Immature natural killer cell (primary cell): Measurements from ENCODE around the gene GPR155. TPM values are rescaled to one million over a fixed set of nuclear protein-coding genes. Genes with fewer than 3 reads are reported as not detected.
"Not testable (repeated sequence)": the region's sequence is repeated elsewhere in the genome, so short reads cannot be mapped to it uniquely, and the experiment has no call there.

Source experiments
- DNase-seq, 3 donors: peaks; one replicate each; pipeline ENCODE4 v3.0.0; 2022; ENCODE audit warnings: mixed read lengths in 1 of 3
- H3K27ac Mint-ChIP-seq, 6 donors: one replicate each; pipeline ENCODE4 v1.8.0; 2020; ENCODE audit warnings: mixed read lengths in 6 of 6, mild to moderate bottlenecking in 5 of 6, inconsistent platforms in 4 of 6, moderate library complexity in 3 of 6
- H3K27me3 Mint-ChIP-seq, 3 donors: one replicate each; pipeline ENCODE4 v1.8.0; 2020 to 2021; ENCODE audit warnings: low read depth in 3 of 3, mild to moderate bottlenecking in 3 of 3, mixed read lengths in 3 of 3, moderate library complexity in 3 of 3, inconsistent platforms in 1 of 3
- H3K36me3 Mint-ChIP-seq, 3 donors: one replicate each; pipeline ENCODE4 v1.8.0; 2020; ENCODE audit warnings: mixed read lengths in 3 of 3, inconsistent platforms in 2 of 3, mild to moderate bottlenecking in 2 of 3
- H3K4me1 Mint-ChIP-seq, 2 donors: one replicate each; pipeline ENCODE4 v1.8.0; 2020; ENCODE audit warnings: inconsistent platforms in 2 of 2, mild to moderate bottlenecking in 2 of 2, mixed read lengths in 2 of 2, moderate library complexity in 1 of 2
- H3K4me3 Mint-ChIP-seq, 5 donors: one replicate each; pipeline ENCODE4 v1.8.0; 2020; ENCODE audit warnings: mild to moderate bottlenecking in 5 of 5, mixed read lengths in 5 of 5, inconsistent platforms in 3 of 5, moderate library complexity in 3 of 5
- H3K9me3 Mint-ChIP-seq, 6 donors: one replicate each; pipeline ENCODE4 v1.8.0; 2020; ENCODE audit warnings: mild to moderate bottlenecking in 6 of 6, mixed read lengths in 6 of 6, inconsistent platforms in 4 of 6, moderate library complexity in 3 of 6
- polyA plus RNA-seq, 3 donors: library from polyadenylated mRNA; unstranded; fragments of 300-500 nt; fragmentation: Illumina TruSeq; gene quantifications; one replicate each; pipeline ENCODE4 v1.2.3, GENCODE V29; 2021

GPR155 gene
- polyA plus RNA-seq, 3 donors from 2014 or later, result 2.7 to 5.9 (median 3.2) TPM

- Mint-ChIP-seq H3K4me3 (no peak overlapping the region), H3K27ac (no peak overlapping the region)
These were observed 44.0 kb downstream of the GPR155 start for GRCh38 chr2:174442546-174443510.

DNA sequence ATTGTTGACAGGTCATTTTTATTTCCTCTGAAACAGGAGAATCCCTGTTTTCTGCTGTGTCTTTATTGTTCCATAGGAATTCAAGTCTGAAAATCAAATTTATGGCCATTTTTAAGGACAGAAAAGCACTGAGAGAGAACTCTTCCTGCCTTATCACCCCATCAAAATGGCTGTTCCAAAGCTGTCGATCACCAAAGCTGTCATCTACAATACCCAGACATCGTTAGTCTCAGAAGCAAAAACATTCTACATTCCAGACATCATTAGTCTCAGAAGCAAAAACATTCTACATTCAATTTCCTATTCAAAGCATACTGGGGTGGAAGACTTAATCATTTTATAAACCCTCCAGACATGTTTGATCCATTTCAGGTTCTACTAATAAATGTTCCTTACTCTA lies 46.9 kb downstream of the GPR155 start:
- Mint-ChIP-seq H3K4me1 (no peaks in the 10 kb centered on the region), H3K36me3 (peaks cover 11 to 16% (median 15%) of the 10 kb centered on the region in 3 donors), H3K27me3 (peaks cover 0 to 3% (median 2%) of the 10 kb centered on the region in 3 donors), H3K27ac (no peak overlapping the region), H3K9me3 (no peaks in the 10 kb centered on the region), H3K4me3 (no peak overlapping the region)
- no peak for DNase-seq

More at GRCh38 chr2:174442546-174443510, 44.0 kb downstream of the GPR155 start:
- no peaks in the 10 kb centered on the region for H3K4me1 Mint-ChIP-seq
- H3K9me3 Mint-ChIP-seq, result no peaks in the 10 kb centered on the region
- peaks cover 0 to 2% (median 0%) of the 10 kb centered on the region in 3 donors for H3K27me3 Mint-ChIP-seq
- peaks cover 14 to 19% (median 16%) of the 10 kb centered on the region in 3 donors for H3K36me3 Mint-ChIP-seq
- DNase-seq, result no peak

DNA sequence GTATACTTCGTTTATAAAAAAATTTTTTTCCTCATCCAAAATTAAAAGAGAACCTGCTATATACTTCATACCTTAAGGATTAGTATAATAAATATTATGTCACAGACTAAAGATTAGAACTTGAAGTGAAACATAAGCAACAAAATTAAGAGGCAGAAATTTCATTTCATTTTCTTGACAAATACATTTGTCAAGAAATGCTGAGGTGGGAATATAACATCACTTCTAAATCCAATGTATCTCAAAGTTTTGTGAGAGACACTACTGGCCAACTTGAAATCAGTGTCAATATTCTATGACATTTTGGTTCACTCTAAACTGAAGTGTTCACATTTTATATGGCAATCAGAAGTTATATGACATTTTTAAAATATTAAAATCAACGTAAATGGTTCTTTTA lies 47.5 kb downstream of the GPR155 start:
- no peak overlapping the region for H3K27ac Mint-ChIP-seq
- peaks cover 0 to 3% (median 2%) of the 10 kb centered on the region in 3 donors for H3K27me3 Mint-ChIP-seq

DNA sequence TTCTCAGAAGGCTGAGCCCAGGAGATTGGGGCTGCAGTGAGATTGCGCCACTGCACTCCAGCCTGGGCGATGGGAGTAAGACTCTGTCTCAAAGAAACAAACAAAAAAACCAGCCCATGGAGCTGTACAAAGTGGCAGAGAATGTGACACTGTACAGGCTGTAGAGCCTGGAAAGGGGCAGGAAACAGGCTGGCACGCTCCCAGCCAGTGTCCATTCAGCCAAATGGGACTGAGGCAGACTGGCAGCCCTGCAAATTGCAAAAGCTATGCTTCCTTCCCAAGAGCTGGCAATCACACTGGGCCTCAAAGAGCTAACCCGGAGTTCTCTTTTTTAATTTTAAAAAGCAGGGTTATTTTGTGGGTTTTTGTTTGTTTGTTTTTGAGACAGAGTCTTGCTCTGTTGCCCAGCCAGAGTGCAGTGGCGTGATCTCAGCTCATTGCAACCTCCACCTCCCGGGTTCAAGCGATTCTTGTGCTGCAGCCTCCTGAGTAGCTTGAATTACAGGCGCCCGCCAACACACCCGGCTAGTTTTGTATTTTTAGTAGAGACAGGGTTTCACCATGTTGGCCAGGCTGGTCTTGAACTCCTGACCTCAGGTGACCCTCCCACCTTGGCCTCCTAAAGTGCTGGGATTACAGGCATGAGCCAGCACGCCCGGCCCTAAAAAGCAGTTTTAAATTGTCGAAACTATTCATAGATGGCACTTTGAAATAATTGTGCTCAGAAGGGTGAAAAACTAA lies 48.5 kb downstream of the GPR155 start:
- Mint-ChIP-seq H3K36me3 (peaks cover 10 to 16% (median 11%) of the 10 kb centered on the region in 3 donors), H3K27me3 (peaks cover 0 to 3% (median 2%) of the 10 kb centered on the region in 3 donors), H3K27ac (peak overlapping the region in 1 of 6 donors; percentile 28), H3K4me1 (no peaks in the 10 kb centered on the region), H3K4me3 (no peak overlapping the region), H3K9me3 (no peaks in the 10 kb centered on the region)
- DNase-seq, result no peak

More for the DNA sequence above, 47.5 kb downstream of the GPR155 start:
- Mint-ChIP-seq H3K36me3 (peaks cover 7 to 13% (median 11%) of the 10 kb centered on the region in 3 donors), H3K4me3 (no peak overlapping the region), H3K4me1 (no peaks in the 10 kb centered on the region), H3K9me3 (no peaks in the 10 kb centered on the region)
- no peak for DNase-seq

GRCh38 chr2:174436351-174436750 lies 50.5 kb downstream of the GPR155 start:
- no peak overlapping the region for H3K4me3 Mint-ChIP-seq
- no peaks in the 10 kb centered on the region for H3K4me1 Mint-ChIP-seq
- no peak overlapping the region for H3K27ac Mint-ChIP-seq
- H3K9me3 Mint-ChIP-seq, result no peaks in the 10 kb centered on the region
- peaks cover 0 to 3% (median 2%) of the 10 kb centered on the region in 3 donors for H3K27me3 Mint-ChIP-seq
- H3K36me3 Mint-ChIP-seq, result peaks cover 6 to 17% (median 16%) of the 10 kb centered on the region in 3 donors
- DNase-seq, result no peak

GRCh38 chr2:174431902-174432301 lies 54.9 kb downstream of the GPR155 start:
- no peak overlapping the region for H3K4me3 Mint-ChIP-seq
- H3K9me3 Mint-ChIP-seq, result no peaks in the 10 kb centered on the region
- no peaks in the 10 kb centered on the region for H3K4me1 Mint-ChIP-seq
- H3K27ac Mint-ChIP-seq, result no peak overlapping the region
- H3K27me3 Mint-ChIP-seq, result peaks cover 0 to 3% (median 2%) of the 10 kb centered on the region in 3 donors
- H3K36me3 Mint-ChIP-seq, result peaks cover 19 to 42% (median 40%) of the 10 kb centered on the region in 3 donors
- DNase-seq, result no peak

DNA sequence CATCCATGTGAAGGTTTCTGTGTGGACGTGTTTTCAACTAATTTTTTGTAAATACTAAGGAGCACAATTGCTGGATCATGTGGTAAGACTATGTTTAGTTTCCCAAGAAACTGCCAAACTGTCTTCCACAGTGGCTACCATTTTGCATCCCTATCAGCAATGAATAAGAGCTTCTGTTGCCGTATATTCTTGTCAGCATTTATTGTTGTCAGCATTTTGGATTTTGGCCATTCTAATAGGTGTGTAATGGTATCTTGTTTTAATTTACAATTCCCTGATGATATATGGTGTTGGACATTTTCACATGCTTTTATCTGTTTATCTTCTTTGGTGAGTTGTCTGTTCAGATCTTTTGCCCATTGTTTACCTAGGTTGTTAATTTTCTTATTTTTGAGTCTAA lies 56.8 kb downstream of the GPR155 start:
- Mint-ChIP-seq H3K4me3 (no peak overlapping the region), H3K27me3 (peaks cover 0 to 2% (median 0%) of the 10 kb centered on the region in 3 donors), H3K27ac (no peak overlapping the region), H3K36me3 (peaks cover 14 to 43% (median 42%) of the 10 kb centered on the region in 3 donors), H3K4me1 (no peaks in the 10 kb centered on the region), H3K9me3 (no peaks in the 10 kb centered on the region)
- DNase-seq, result no peak

- Mint-ChIP-seq H3K27me3 (peaks cover 0 to 2% (median 0%) of the 10 kb centered on the region in 3 donors), H3K4me1 (no peaks in the 10 kb centered on the region), H3K4me3 (no peak overlapping the region), H3K27ac (no peak overlapping the region), H3K9me3 (no peaks in the 10 kb centered on the region), H3K36me3 (peaks cover 19 to 51% (median 47%) of the 10 kb centered on the region in 3 donors)
- no peak for DNase-seq
These were observed 58.6 kb downstream of the GPR155 start for GRCh38 chr2:174428214-174428613.

GRCh38 chr2:174412256-174412655 lies 74.6 kb downstream of the GPR155 start:
- no peak overlapping the region for H3K27ac Mint-ChIP-seq

DNA sequence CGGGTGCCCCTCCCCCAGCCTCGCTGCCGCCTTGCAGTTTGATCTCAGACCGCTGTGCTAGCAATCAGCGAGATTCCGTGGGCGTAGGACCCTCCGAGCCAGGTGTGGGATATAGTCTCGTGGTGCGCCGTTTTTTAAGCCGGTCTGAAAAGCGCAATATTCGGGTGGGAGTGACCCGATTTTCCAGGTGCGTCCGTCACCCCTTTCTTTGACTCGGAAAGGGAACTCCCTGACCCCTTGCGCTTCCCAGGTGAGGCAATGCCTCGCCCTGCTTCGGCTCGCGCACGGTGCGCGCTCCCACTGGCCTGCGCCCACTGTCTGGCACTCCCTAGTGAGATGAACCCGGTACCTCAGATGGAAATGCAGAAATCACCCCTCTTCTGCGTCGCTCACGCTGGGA lies 76.8 kb downstream of the GPR155 start:
- not testable (repeated sequence) for H3K27me3 Mint-ChIP-seq, H3K9me3 Mint-ChIP-seq, DNase-seq, H3K4me1 Mint-ChIP-seq
- Mint-ChIP-seq H3K36me3 (peaks cover 4 to 18% (median 12%) of the 10 kb centered on the region in 3 donors), H3K27ac (peak overlapping the region in 1 of 6 donors; percentile 28), H3K4me3 (peak overlapping the region in 1 of 5 donors; percentile 12)

More at GRCh38 chr2:174412256-174412655, 74.6 kb downstream of the GPR155 start:
- Mint-ChIP-seq H3K4me3 (no peak overlapping the region), H3K36me3 (peaks cover 4 to 23% (median 12%) of the 10 kb centered on the region in 3 donors), H3K4me1 (peaks cover 0 to 5% of the 10 kb centered on the region in 2 donors), H3K9me3 (no peaks in the 10 kb centered on the region), H3K27me3 (peaks cover 0 to 2% (median 0%) of the 10 kb centered on the region in 3 donors)
- DNase-seq, result no peak

- Mint-ChIP-seq H3K4me3 (no peak overlapping the region), H3K27me3 (no peaks in the 10 kb centered on the region), H3K27ac (no peak overlapping the region), H3K9me3 (peaks cover 0 to 2% (median 0%) of the 10 kb centered on the region in 6 donors), H3K36me3 (peaks cover 14 to 33% (median 18%) of the 10 kb centered on the region in 3 donors), H3K4me1 (peaks cover 0 to 2% of the 10 kb centered on the region in 2 donors)
- DNase-seq, result no peak
These were observed 83.2 kb downstream of the GPR155 start for GRCh38 chr2:174403628-174404027.

DNA sequence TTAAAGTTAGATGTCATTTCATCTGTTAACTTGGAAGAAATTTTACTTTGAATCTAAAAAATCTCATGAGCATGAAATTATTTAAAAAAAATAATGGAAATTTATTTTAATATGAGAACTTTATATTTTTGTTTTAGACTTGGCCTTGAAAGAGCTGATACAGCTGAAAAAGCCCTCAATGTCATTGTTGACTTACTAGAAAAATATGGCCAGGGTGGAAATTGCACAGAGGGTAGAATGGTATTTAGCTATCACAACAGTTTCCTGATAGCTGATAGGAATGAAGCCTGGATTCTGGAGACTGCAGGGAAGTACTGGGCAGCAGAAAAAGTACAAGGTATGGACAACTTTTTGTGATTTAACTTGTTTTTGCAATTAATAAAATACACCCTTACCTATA lies 86.0 kb downstream of the GPR155 start:
- H3K4me1 Mint-ChIP-seq, result peaks cover 9 to 19% of the 10 kb centered on the region in 2 donors
- no peak overlapping the region for H3K4me3 Mint-ChIP-seq
- H3K9me3 Mint-ChIP-seq, result peaks cover 0 to 2% (median 0%) of the 10 kb centered on the region in 6 donors
- no peak for DNase-seq
- peaks cover 14 to 33% (median 18%) of the 10 kb centered on the region in 3 donors for H3K36me3 Mint-ChIP-seq
- H3K27me3 Mint-ChIP-seq, result no peaks in the 10 kb centered on the region
- H3K27ac Mint-ChIP-seq, result no peak overlapping the region

DNA sequence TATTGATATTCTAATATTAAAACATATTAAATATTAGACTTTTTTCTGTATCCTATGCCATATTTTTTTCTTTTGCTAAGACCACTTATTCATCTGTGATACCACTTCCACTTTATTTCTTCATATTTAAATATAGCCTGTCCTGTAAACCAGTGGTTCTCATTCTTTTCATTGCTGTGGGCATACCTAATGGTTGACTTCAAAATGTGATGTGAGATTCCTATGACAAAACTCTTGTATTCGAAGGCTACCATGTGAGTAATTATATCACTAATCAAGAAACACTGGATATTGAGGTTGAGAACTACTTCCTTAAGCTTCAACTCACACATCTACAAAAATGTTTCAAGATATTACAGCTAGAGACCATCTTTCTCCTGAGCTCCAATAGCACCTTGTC lies 87.7 kb downstream of the GPR155 start:
- no peak for DNase-seq
- Mint-ChIP-seq H3K36me3 (peaks cover 14 to 33% (median 18%) of the 10 kb centered on the region in 3 donors), H3K27me3 (peaks cover 0 to 4% (median 3%) of the 10 kb centered on the region in 3 donors), H3K27ac (no peak overlapping the region), H3K4me3 (no peak overlapping the region), H3K4me1 (peaks cover 25 to 36% of the 10 kb centered on the region in 2 donors), H3K9me3 (peaks cover 0 to 2% (median 0%) of the 10 kb centered on the region in 6 donors)
